ENCODE data around the gene HOXD3. TPM values are rescaled to one million over a fixed set of nuclear protein-coding genes. Genes with fewer than 3 reads are reported as not detected.

The HOXD3 gene
- total and polyA plus RNA-seq, 2 of the 8 experiments (the other 6 are each of a cell fraction or from before 2014, with no cell fraction given): not detected

DNA sequence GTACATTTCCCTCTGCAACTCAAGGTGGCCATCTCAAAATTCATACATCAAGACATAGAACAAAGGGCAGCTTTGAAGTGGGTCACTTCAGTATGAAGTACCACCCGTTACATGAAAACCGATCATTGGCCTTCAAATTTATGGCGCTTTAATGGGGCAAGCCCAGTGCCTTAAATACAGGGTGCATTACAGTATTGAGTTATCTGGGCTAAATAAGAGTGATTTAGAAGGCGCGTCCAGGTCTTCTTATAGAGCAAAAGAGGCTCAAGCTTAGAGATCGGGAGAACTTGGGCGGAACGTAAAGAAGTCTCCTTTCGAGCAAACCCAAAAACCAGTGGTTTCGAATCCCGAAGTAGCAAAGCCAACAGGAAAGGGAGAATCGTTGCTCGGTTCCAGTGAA lies 7.1 kb downstream of the HOXD3 start:
- no peak for DNase-seq (ENCODE audit: low read depth in 1 of 2, low spot score in 2 of 2)
- H3K79me2 ChIP-seq (ENCODE audit: control insufficient read depth in 1 of 2, insufficient read depth in 2 of 2, low read length in 2 of 2): no peaks in the 10 kb centered on the region
- WGBS, 2 experiments (ENCODE audit: extremely low coverage in 1 of 2, insufficient coverage in 1 of 2, insufficient read length in 1 of 2, insufficient replicate concordance in 2 of 2, low coverage in 1 of 2, low lambda C conversion rate in 2 of 2, missing lambda C conversion rate in 1 of 2): 22% methylated on average over 13 of the region's 13 CpGs; no CpG with 5 or more reads in 1 of the 2 experiments
- H4K8ac ChIP-seq (ENCODE audit: extremely low read depth, insufficient read depth, low read length): no peak overlapping the region
- H2AFZ ChIP-seq (ENCODE audit: low read length): no peak overlapping the region
- H2BK120ac ChIP-seq (replicated peaks; ENCODE audit: low read depth, low read length): no peak overlapping the region
- H3K18ac ChIP-seq (ENCODE audit: extremely low read depth, low read length): no peak overlapping the region
- H3K4me2 ChIP-seq (ENCODE audit: insufficient read depth in 1 of 2, low read depth in 2 of 2, low read length in 2 of 2): peak overlapping the region in 1 of 2 experiments; percentile 38; a peak in 1 of 4 replicates
- no peaks in the 10 kb centered on the region for H3K79me1 ChIP-seq (ENCODE audit: low read depth, low read length)
- no peak overlapping the region for H4K5ac ChIP-seq (ENCODE audit: insufficient read length, low read depth, low read length)
- no peak overlapping the region for H3K4ac ChIP-seq (replicated peaks; ENCODE audit: insufficient read length, low read depth, low read length)
- no peak overlapping the region for H4K91ac ChIP-seq (replicated peaks; ENCODE audit: insufficient read length, low read length)
- no peak overlapping the region for H3K23ac ChIP-seq (ENCODE audit: insufficient read length)
- H3K4me3 ChIP-seq (ENCODE audit: extremely low read depth in 1 of 4, insufficient read depth in 2 of 4, low read depth in 3 of 4, low read length in 4 of 4): no peak overlapping the region
- no peak overlapping the region for H3K27ac ChIP-seq (ENCODE audit: low read depth, low read length)
- no peak overlapping the region for H3K14ac ChIP-seq (ENCODE audit: insufficient read length)
- no peak overlapping the region for H2BK20ac ChIP-seq (ENCODE audit: low read length)
- peak overlapping the region; percentile 33; the same call in 1 of the 2 replicates for H2BK12ac ChIP-seq (ENCODE audit: low read depth, low read length)
- TF ChIP-seq BACH1 (IDR thresholded peaks at IDR 0.05; ENCODE audit: low read length) (no peak), TAF7 (optimal IDR thresholded peaks at IDR 0.05; ENCODE audit: borderline replicate concordance, low read depth, low read length) (no peak)
- H3K36me3 ChIP-seq (ENCODE audit: control insufficient read depth in 2 of 4, insufficient read depth in 4 of 4, low read length in 3 of 4): peaks cover 0 to 5% (median 0%) of the 10 kb centered on the region in 4 experiments; a peak in 1 of 8 replicates
- no peak overlapping the region for H3K9ac ChIP-seq (replicated peaks in 1 of 4; ENCODE audit: extremely low read depth in 1 of 4, low read depth in 3 of 4, low read length in 3 of 4)
- H2BK15ac ChIP-seq (ENCODE audit: low read length): no peak overlapping the region
- H3K23me2 ChIP-seq (ENCODE audit: low read depth, low read length): 0 out of 2 replicates have a peak, but pooled peaks cover 2% of the 10 kb centered on the region
- POLR2A ChIA-PET (ENCODE audit: partially characterized antibody): interaction anchor here (1.5 kb wide), 1 partner anchor 50 kb away, joined by 4 read pairs; no protein-coding TSS in a partner anchor
- FAIRE-seq: no peak
- peaks cover 33 to 34% of the 10 kb centered on the region in 2 experiments for H4K20me1 ChIP-seq (replicated peaks in 1 of 2; ENCODE audit: control insufficient read depth in 1 of 2, insufficient read depth in 2 of 2, low read length in 2 of 2)
- H2AK5ac ChIP-seq (ENCODE audit: low read depth, low read length): no peak overlapping the region
- no peak overlapping the region for H2BK5ac ChIP-seq (ENCODE audit: low read depth, low read length)
- CTCF ChIA-PET (ENCODE audit: partially characterized antibody): interaction anchor here (0.6 to 3.6 kb wide), 5 partner anchors 11 to 282 kb away, joined by 3 to 25 read pairs (median 3); no protein-coding TSS in a partner anchor
- peaks cover 0 to 12% (median 6%) of the 10 kb centered on the region in 4 experiments; a peak in 5 of 7 replicates for H3K4me1 ChIP-seq (replicated peaks in 1 of 4; ENCODE audit: control insufficient read depth in 3 of 4, insufficient read depth in 4 of 4, low read length in 3 of 4)
- H3K56ac ChIP-seq (replicated peaks; ENCODE audit: insufficient read length, low read depth, low read length): no peak overlapping the region
- H3K9me3 ChIP-seq (ENCODE audit: insufficient read depth in 2 of 2, low read depth in 1 of 2, low read length in 1 of 2): no peaks in the 10 kb centered on the region
- H3K27me3 ChIP-seq (replicated peaks in 1 of 4; ENCODE audit: control insufficient read depth in 3 of 4, extremely low read depth in 1 of 4, insufficient read depth in 3 of 4, low read length in 3 of 4): peaks cover 97 to 100% (median 100%) of the 10 kb centered on the region in 4 experiments
